HG02642 (cell line): ENCODE measurements around the gene NRF1.

Experiments used
- ATAC-seq: cut with Tn5 transposase; IDR thresholded peaks from one replicate; pipeline ENCODE4 v1.9.1; 2021; ENCODE audit warnings: mild to moderate bottlenecking; ENCODE audit not compliant: unreplicated experiment, poor library complexity

Gene NRF1

DNA sequence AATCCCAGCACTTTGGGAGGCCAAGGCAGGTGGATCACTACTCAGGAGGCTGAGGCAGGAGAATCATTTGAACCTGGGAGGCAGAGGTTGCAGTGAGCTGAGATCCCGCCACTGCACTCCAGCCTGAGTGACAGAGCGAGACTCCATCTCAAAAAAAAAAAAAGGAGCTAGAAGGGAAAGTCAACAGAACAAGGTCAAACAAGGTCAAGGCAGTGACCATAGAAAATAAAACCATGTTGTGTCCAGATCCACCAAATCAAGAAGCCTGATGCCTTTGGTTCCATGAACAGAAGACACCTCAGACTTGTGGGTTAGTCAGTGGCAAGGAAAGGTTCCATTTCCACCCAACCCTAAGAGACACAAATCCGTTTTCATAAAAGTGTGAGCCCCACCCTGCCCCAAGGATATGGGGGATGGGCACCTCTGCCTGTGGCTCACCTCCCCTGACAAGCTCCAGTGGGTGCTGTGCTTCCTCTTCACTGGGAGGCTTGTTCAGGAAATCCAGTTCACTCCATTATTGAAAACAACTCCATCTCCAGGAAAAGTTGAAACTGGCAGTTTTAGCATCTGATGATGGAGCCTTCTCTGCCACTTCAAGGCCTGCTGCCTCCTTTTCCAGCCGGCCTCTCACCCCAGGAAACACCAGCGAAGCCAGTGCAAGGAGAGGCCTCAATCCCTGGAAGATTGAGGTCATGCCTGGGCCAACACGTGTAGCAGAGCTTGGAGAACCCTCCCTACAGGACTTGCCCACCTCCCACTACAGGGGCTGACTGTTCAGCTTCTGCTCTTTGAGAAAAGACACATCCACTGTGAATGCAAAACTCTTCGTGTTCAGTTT, 152.9 kb downstream of the NRF1 start:
- ATAC-seq: no peak

- no peak for ATAC-seq
Observed at GRCh38 chr7:129765352-129765751, 153.8 kb downstream of the NRF1 start.

- ATAC-seq: no peak
Observed at GRCh38 chr7:129767120-129768015, 155.8 kb downstream of the NRF1 start.

GRCh38 chr7:129768614-129769399, 157.3 kb downstream of the NRF1 start:
- ATAC-seq: no peak

GRCh38 chr7:129769400-129769774, 157.9 kb downstream of the NRF1 start:
- ATAC-seq: no peak

- no peak for ATAC-seq
Observed at GRCh38 chr7:129769866-129770808, 158.6 kb downstream of the NRF1 start.

GRCh38 chr7:129771201-129771927, 159.8 kb downstream of the NRF1 start:
- ATAC-seq: no peak

GRCh38 chr7:129771928-129772479, 160.5 kb downstream of the NRF1 start:
- ATAC-seq: no peak

DNA sequence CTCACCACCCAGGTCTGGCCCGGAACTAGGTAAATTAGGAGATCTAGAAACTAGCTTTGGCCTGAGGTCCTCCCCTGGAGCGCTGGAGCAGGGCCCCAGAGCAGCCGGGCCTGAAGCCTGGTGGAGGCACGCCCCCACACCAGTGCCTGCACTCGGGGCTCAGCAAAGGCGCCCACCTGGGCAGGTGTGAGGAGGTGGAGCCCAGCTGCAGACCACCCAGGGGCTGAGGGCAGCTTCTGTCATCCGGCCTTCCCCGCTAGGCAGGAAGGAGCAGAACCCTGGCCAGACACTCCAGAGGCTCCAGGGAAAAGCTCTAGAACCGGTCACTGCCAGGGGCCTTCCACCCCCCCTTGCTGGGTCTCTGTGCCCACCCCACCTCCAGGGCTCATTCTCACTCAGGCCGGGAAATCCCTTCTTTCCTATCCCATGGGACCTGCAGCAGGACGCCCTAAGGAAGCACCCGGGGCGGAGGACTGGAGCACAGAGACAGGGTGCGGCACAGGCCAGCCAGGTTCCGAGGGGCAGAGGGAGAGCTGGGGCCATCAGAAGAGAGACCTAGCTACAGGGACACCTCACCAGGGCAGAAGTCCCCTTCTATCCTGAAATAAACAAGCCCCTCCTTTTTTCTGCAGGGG, 161.2 kb downstream of the NRF1 start:
- no peak for ATAC-seq

DNA sequence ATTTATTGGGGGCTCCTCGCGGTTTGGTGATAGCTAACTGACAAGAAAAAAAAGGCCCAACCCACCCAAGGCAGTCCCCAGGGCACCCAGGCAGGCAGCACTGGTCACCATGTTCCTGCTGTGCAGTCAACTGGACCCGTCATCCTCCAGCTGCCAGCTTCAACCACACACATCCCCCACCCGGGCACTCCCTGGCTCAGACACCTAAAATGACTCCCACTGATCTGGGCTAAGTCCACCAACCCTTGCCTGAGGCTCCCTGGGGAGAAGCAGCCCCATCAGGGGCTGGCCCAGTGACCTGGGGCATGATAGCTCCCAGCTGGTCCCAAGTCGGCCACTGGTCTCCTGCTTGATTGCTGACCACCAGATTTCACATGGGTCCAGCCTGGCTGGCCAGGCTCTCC, 161.8 kb downstream of the NRF1 start:
- no peak for ATAC-seq

DNA sequence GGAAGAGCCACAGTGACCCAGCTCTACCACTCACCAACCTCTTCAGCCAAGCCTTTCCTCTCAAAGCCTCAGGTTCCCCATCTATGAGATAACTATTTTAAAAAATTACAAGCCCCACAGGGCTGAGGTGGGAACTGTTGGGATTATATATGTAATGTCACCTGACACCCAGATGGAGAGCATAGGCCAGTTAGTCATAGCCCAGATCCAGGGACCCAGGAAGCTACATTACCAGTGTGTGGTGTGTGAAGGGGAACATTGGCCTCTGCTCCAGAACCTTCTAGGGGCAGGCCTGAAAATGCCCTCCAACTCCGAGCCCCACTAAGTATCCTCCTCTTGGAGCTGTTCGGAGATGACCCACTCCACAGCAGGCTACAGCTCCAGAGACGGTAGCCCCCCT, 162.4 kb downstream of the NRF1 start:
- no peak for ATAC-seq

- ATAC-seq: no peak
Observed at GRCh38 chr7:129774359-129774758, 162.8 kb downstream of the NRF1 start.

GRCh38 chr7:129774871-129775694, 163.6 kb downstream of the NRF1 start:
- ATAC-seq: no peak

- ATAC-seq: no peak
Observed at GRCh38 chr7:129775695-129776361, 164.3 kb downstream of the NRF1 start.

GRCh38 chr7:129776362-129776722, 164.8 kb downstream of the NRF1 start:
- no peak for ATAC-seq

DNA sequence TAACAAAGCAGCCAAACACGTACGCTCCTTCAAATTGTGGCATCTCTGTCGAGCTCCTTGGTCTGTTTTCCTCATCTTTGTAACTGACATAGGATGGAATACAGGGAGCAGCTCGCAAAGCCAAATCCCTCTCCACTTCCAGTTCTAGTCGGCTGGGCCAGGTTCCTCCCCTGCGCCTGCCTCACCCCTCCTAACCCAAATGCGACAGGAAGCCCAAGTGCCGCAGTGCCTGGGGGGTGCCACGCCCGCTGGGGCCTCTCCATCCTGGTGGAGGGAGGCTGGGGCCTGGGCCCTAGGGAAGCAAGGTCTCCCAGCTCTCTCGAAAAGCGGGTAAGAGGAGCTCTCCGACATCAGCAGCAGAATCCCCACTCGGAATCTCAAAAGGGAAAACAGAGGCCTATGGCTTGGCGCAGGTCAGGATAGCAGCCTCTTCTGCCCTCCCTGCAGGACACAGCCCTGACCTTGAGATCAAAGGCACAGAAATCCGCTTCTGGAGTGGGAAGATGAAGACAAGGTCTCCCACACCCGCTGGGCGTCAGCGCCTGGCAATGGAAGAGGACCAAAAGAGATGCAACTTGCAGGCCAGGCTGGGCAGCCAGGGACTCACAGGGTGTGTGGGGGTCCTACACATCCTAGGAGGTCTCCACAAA, 165.8 kb downstream of the NRF1 start:
- no peak for ATAC-seq
